AG04449 (cell line): ENCODE data around the gene ZNRF1.
A peak's percentile ranks its signal among the peaks of the same experiment; 100 is the strongest.

Experiments
- CTCF ChIA-PET: fragments of 350-600 bp; formaldehyde crosslinking; extraction: SDS; loops from one replicate; lab custom pipeline; 2021; ENCODE audit warnings: antibody characterized with exemption; lab: Yijun Ruan, JAX
- POLR2A ChIA-PET: fragments of 400-600, 350-600 bp; formaldehyde crosslinking; extraction: SDS; loops from one replicate; lab custom pipeline; 2020; ENCODE audit warnings: antibody characterized with exemption, inconsistent platforms; lab: Yijun Ruan, JAX
- DNase-seq: peaks from one replicate; pipeline ENCODE4 v3.0.0-alpha.2; 2010; ENCODE audit warnings: low read depth, low spot score
- H3K4me3 ChIP-seq: 2 replicates; pipeline ENCODE4 v1.5.1; 2011; ENCODE audit warnings: low read depth, mild to moderate bottlenecking, control low read depth, low read length
- CTCF ChIP-seq: IDR thresholded peaks from one replicate; pipeline ENCODE4 v1.5.1; 2011; ENCODE audit warnings: mild to moderate bottlenecking, moderate library complexity, low read length, control low read depth, inconsistent platforms; ENCODE audit not compliant: insufficient read depth; ENCODE audit errors: missing control alignments

ZNRF1 gene

GRCh38 chr16:75104836-75105235 lies 106.0 kb downstream of the ZNRF1 start:
- TF ChIP-seq CTCF = no peak
- ChIA-PET CTCF (interaction anchor here (11.0 kb wide), 1 partner anchor 114 kb away, joined by 450 read pairs; the partner anchor contains the start of genes WDR59 and ZNRF1), POLR2A (no interaction called here)
- no peak for DNase-seq
- no peak overlapping the region for H3K4me3 ChIP-seq

- H3K4me3 ChIP-seq = no peak overlapping the region
- TF ChIP-seq CTCF = no peak
- DNase-seq = no peak
- POLR2A ChIA-PET = interaction anchor here (0.5 kb wide), 1 partner anchor 783 kb away, joined by 3 read pairs; no protein-coding TSS in a partner anchor
- CTCF ChIA-PET = interaction anchor here (1.1 to 11.0 kb wide), 3 partner anchors 9 to 115 kb away, joined by 3 to 450 read pairs (median 3); partner anchors contain the start of genes WDR59 and ZNRF1
These were observed 106.7 kb downstream of the ZNRF1 start for GRCh38 chr16:75105306-75106061.

GRCh38 chr16:75106351-75107274 lies 107.8 kb downstream of the ZNRF1 start:
- POLR2A ChIA-PET = no interaction called here
- H3K4me3 ChIP-seq = no peak overlapping the region
- DNase-seq = no peak
- CTCF ChIA-PET = interaction anchor here (0.6 to 11.0 kb wide), 3 partner anchors 10 to 116 kb away, joined by 3 to 450 read pairs (median 3); partner anchors contain the start of genes WDR59 and ZNRF1
- TF ChIP-seq CTCF = no peak

- H3K4me3 ChIP-seq = no peak overlapping the region
- no peak for DNase-seq
- POLR2A ChIA-PET = no interaction called here
- CTCF ChIA-PET = interaction anchor here (6.5 to 11.0 kb wide), 3 partner anchors 8 to 117 kb away, joined by 73 to 450 read pairs (median 133); partner anchors contain the start of genes WDR59 and ZNRF1
- TF ChIP-seq CTCF = no peak
These were observed 108.7 kb downstream of the ZNRF1 start for GRCh38 chr16:75107505-75107904.

GRCh38 chr16:75108792-75109731 lies 110.2 kb downstream of the ZNRF1 start:
- TF ChIP-seq CTCF = no peak
- H3K4me3 ChIP-seq = no peak overlapping the region; the same call in 1 of the 2 replicates
- POLR2A ChIA-PET = interaction anchor here (1.9 kb wide), 1 partner anchor 111 kb away, joined by 6 read pairs; the partner anchor contains the start of gene ZNRF1
- CTCF ChIA-PET = interaction anchor here (0.7 to 11.0 kb wide), 13 partner anchors 10 to 295 kb away, joined by 3 to 450 read pairs (median 7); partner anchors contain the start of genes WDR59 and ZNRF1
- DNase-seq = peak; percentile 46
